Endodermal cell (in vitro differentiated cells): ENCODE data around the gene PI4K2A. TPM values are rescaled to one million over a fixed set of nuclear protein-coding genes. Genes with fewer than 3 reads are reported as not detected.
A peak's percentile ranks its signal among the peaks of the same experiment; 100 is the strongest.

Experiments used
- DNase-seq: peaks from one replicate; pipeline ENCODE4 v3.0.0-alpha.2; 2017
- H3K27ac ChIP-seq: 2 replicates; pipeline ENCODE4 v1.5.1; 2013; ENCODE audit warnings: mild to moderate bottlenecking, low read depth, low read length, moderate library complexity
- H3K27me3 ChIP-seq: 2 replicates; pipeline ENCODE4 v1.6.1; 2013; ENCODE audit warnings: mild to moderate bottlenecking, low read length, moderate library complexity; ENCODE audit not compliant: insufficient read depth, control insufficient read depth, poor library complexity, severe bottlenecking
- H3K36me3 ChIP-seq: 2 replicates; pipeline ENCODE4 v1.7.0; 2013; ENCODE audit warnings: mild to moderate bottlenecking, low read length, moderate library complexity; ENCODE audit not compliant: control insufficient read depth, insufficient read depth
- H3K4me1 ChIP-seq: one replicate; pipeline ENCODE4 v1.7.0; 2013; ENCODE audit warnings: low read length; ENCODE audit not compliant: control insufficient read depth, insufficient read depth
- H3K4me3 ChIP-seq: 2 replicates; pipeline ENCODE4 v1.5.1; 2013; ENCODE audit warnings: mild to moderate bottlenecking, low read length, moderate library complexity
- H3K9ac ChIP-seq: 2 replicates; pipeline ENCODE4 v1.6.1; 2013; ENCODE audit warnings: mild to moderate bottlenecking, low read length, moderate library complexity; ENCODE audit not compliant: poor library complexity, severe bottlenecking; ENCODE audit errors: extremely low read depth
- H3K9me3 ChIP-seq: 2 replicates; pipeline ENCODE4 v1.6.1; 2013; ENCODE audit warnings: mild to moderate bottlenecking, low read length, moderate library complexity; ENCODE audit not compliant: control insufficient read depth
- H3K27ac Mint-ChIP-seq: 2 replicates; pipeline ENCODE4 v1.8.0; 2020; ENCODE audit warnings: mixed read lengths
- H3K27me3 Mint-ChIP-seq: 2 replicates; pipeline ENCODE4 v1.8.0; 2021; ENCODE audit warnings: mild to moderate bottlenecking, mixed read lengths; ENCODE audit not compliant: insufficient read depth
- H3K36me3 Mint-ChIP-seq: 2 replicates; pipeline ENCODE4 v1.8.0; 2020; ENCODE audit warnings: low read depth, mixed read lengths
- H3K4me1 Mint-ChIP-seq: 2 replicates; pipeline ENCODE4 v1.8.0; 2020; ENCODE audit warnings: mixed read lengths
- H3K4me3 Mint-ChIP-seq: 2 replicates; pipeline ENCODE4 v1.8.0; 2020; ENCODE audit warnings: mild to moderate bottlenecking, moderate library complexity, mixed read lengths
- H3K9me3 Mint-ChIP-seq: 2 replicates; pipeline ENCODE4 v1.8.0; 2020; ENCODE audit warnings: mild to moderate bottlenecking, mixed read lengths
- WGBS, 2 experiments: methylation state at CpG; one replicate each; pipeline versions ENCODE4 v1.1.5 to v1.1.7; 2013; ENCODE audit warnings: missing lambda C conversion rate in 2 of 2, mixed read lengths in 1 of 2; ENCODE audit not compliant: insufficient coverage in 1 of 2, insufficient read length in 1 of 2; 5-methylcytosine and 5-hydroxymethylcytosine counted together
- total RNA-seq, 2 donors: library from RNA; stranded (reverse); fragmentation: NEBNext Ultra II Directional in 1 of 2; extraction: Animal tissue kit (Norgen Biotek cat#: 25700) in 1 of 2; gene quantifications; 2 replicates in 1 of 2; 3 replicates in 1 of 2; pipeline ENCODE4 v1.2.1, GENCODE V29; 2021
- TF ChIP-seq, protein P1 (sequence below): fragments of 200-600 bp; sonication (generic); conservative IDR thresholded peaks from 2 replicates; pipeline ENCODE4 v1.5.0; 2021; ENCODE audit warnings: antibody characterized with exemption, mild to moderate bottlenecking

PI4K2A gene
- total RNA-seq, 2 donors from 2014 or later, result 14.5 to 18.1 TPM

DNA sequence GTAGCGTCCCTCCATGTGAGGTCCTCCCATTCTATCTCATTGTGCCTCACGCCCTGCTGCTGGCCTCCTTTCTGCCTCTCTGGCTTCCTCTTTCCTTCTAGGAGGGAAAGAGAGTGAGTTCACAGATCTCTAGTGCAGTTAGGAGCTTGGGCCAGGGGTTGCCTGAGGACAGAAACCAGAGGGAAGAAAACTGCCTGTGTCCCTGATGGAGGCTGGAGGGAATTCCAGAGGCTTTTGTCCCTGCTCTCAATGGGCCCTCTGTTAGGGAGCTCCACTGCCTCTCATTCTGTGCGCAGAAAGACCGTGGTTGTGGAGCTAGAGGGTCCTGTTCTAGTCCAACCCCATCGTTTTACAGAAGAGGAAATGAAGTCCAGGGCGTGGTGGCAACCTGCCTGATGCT lies 77.7 kb downstream of the PI4K2A start:
- H3K36me3 ChIP-seq, result peaks cover 27% of the 10 kb centered on the region
- no peak overlapping the region for H3K9ac ChIP-seq
- no peak overlapping the region for H3K4me3 Mint-ChIP-seq
- WGBS, 2 experiments, result 89 to 96% methylated on average over 3 to 6 of the region's 6 CpGs
- no peaks in the 10 kb centered on the region for H3K9me3 ChIP-seq
- H3K27ac Mint-ChIP-seq, result peak overlapping the region; percentile 39
- TF ChIP-seq, protein P1, sequence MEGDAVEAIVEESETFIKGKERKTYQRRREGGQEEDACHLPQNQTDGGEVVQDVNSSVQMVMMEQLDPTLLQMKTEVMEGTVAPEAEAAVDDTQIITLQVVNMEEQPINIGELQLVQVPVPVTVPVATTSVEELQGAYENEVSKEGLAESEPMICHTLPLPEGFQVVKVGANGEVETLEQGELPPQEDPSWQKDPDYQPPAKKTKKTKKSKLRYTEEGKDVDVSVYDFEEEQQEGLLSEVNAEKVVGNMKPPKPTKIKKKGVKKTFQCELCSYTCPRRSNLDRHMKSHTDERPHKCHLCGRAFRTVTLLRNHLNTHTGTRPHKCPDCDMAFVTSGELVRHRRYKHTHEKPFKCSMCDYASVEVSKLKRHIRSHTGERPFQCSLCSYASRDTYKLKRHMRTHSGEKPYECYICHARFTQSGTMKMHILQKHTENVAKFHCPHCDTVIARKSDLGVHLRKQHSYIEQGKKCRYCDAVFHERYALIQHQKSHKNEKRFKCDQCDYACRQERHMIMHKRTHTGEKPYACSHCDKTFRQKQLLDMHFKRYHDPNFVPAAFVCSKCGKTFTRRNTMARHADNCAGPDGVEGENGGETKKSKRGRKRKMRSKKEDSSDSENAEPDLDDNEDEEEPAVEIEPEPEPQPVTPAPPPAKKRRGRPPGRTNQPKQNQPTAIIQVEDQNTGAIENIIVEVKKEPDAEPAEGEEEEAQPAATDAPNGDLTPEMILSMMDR, result no peak
- no peaks in the 10 kb centered on the region for H3K9me3 Mint-ChIP-seq
- H3K36me3 Mint-ChIP-seq, result peaks cover 40% of the 10 kb centered on the region
- DNase-seq, result no peak
- H3K4me1 Mint-ChIP-seq, result peaks cover 39% of the 10 kb centered on the region
- H3K27me3 Mint-ChIP-seq, result no peaks in the 10 kb centered on the region
- peak overlapping the region; percentile 73 for H3K27ac ChIP-seq
- peaks cover 9% of the 10 kb centered on the region for H3K4me1 ChIP-seq
- no peaks in the 10 kb centered on the region for H3K27me3 ChIP-seq
- H3K4me3 ChIP-seq, result no peak overlapping the region

DNA sequence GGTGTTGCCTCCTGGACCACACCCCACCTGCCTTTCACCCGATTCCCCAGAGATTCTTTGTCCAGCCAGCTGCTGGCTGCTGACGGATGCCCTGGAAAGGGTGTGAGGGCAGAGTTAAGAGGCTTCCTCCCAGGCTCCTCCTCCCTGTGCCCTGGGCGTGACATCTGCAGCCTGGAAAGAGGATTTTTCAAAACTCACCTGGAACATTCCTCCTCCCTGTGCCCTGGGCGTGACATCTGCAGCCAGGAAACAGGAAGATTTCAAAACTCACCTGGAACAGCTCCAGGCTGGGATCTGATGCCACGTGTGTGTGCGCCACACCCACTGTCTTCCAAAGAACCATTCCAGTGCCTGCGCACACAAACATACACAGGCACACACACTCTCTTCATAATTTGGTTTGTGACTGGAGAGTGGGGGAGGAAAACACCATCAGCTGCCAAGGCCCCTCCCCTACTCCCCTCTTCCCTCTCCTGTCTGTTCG lies 78.2 kb downstream of the PI4K2A start:
- Mint-ChIP-seq H3K4me1 (peaks cover 39% of the 10 kb centered on the region), H3K9me3 (no peaks in the 10 kb centered on the region), H3K27me3 (no peaks in the 10 kb centered on the region), H3K36me3 (peaks cover 42% of the 10 kb centered on the region), H3K4me3 (no peak overlapping the region), H3K27ac (peak overlapping the region; percentile 39)
- 88% methylated on average over 5 of the region's 8 CpGs; no CpG with 5 or more reads in 1 of the 2 experiments for WGBS, 2 experiments
- H3K4me1 ChIP-seq, result peaks cover 9% of the 10 kb centered on the region
- no peaks in the 10 kb centered on the region for H3K9me3 ChIP-seq
- no peak for DNase-seq
- TF ChIP-seq, protein P1, result no peak
- H3K4me3 ChIP-seq, result no peak overlapping the region
- H3K36me3 ChIP-seq, result peaks cover 27% of the 10 kb centered on the region
- H3K27ac ChIP-seq, result peak overlapping the region; percentile 73
- H3K27me3 ChIP-seq, result no peaks in the 10 kb centered on the region
- no peak overlapping the region for H3K9ac ChIP-seq

DNA sequence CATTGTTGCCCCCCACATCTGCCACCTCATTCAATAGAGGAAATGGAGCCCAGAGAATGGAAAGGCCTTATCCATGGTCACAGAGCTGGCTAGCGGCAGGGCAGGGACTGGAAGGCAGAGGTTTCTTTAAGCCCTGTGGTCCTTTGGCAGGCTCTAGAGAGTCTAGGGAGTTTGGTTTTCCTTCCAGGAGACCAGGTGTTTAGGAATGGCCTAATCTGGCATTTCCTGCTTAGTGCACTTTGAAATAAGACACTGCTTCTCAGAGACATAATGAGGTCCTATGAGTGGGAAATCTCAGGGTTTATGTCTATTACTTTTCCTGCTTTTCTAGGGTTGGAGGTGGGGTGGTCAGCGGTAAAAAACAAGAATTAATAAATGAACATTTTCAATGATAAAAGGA lies 79.1 kb downstream of the PI4K2A start:
- H3K4me3 Mint-ChIP-seq, result peak overlapping the region; percentile 23
- DNase-seq, result no peak
- TF ChIP-seq, protein P1, result no peak

More for the DNA sequence above, 79.1 kb downstream of the PI4K2A start:
- H3K4me3 ChIP-seq, result peak overlapping the region; percentile 11
- H3K9me3 ChIP-seq, result no peaks in the 10 kb centered on the region
- H3K9me3 Mint-ChIP-seq, result no peaks in the 10 kb centered on the region
- H3K27ac Mint-ChIP-seq, result peak overlapping the region; percentile 28
- WGBS, 2 experiments, result 78 to 86% methylated on average over 1 to 2 of the region's 2 CpGs
- no peak overlapping the region for H3K27ac ChIP-seq
- H3K4me1 Mint-ChIP-seq, result peaks cover 39% of the 10 kb centered on the region
- no peaks in the 10 kb centered on the region for H3K27me3 ChIP-seq
- no peak overlapping the region for H3K9ac ChIP-seq
- peaks cover 27% of the 10 kb centered on the region for H3K36me3 ChIP-seq
- H3K4me1 ChIP-seq, result peaks cover 9% of the 10 kb centered on the region
- H3K27me3 Mint-ChIP-seq, result no peaks in the 10 kb centered on the region
- H3K36me3 Mint-ChIP-seq, result peaks cover 42% of the 10 kb centered on the region
